Upper lobe of right lung (tissue), 1 donor: ENCODE measurements around the gene MYBBP1A. TPM values are rescaled to one million over a fixed set of nuclear protein-coding genes. Genes with fewer than 3 reads are reported as not detected.
A peak's percentile ranks its signal among the peaks of the same experiment; 100 is the strongest.

Experiments used
- ATAC-seq: fragments of 200-7000 bp; cut with Tn5 transposase; one replicate; pipeline ENCODE4 v1.9.1; 2020; ENCODE audit warnings: mild to moderate bottlenecking, moderate library complexity
- DNase-seq: peaks from one replicate; pipeline ENCODE4 v3.0.0-alpha.2; 2020
- H3K27ac ChIP-seq: fragments of 200-600 bp; one replicate; pipeline ENCODE4 v1.8.0; 2022
- H3K27me3 ChIP-seq: fragments of 200-600 bp; one replicate; pipeline ENCODE4 v1.8.0; 2022; ENCODE audit warnings: mild to moderate bottlenecking
- H3K36me3 ChIP-seq: fragments of 200-600 bp; one replicate; pipeline ENCODE4 v1.8.0; 2022
- H3K4me1 ChIP-seq: fragments of 200-600 bp; one replicate; pipeline ENCODE4 v1.8.0; 2022
- H3K4me3 ChIP-seq: fragments of 200-600 bp; one replicate; pipeline ENCODE4 v1.8.0; 2022; ENCODE audit warnings: mild to moderate bottlenecking
- H3K9me3 ChIP-seq: fragments of 200-600 bp; one replicate; pipeline ENCODE4 v1.8.0; 2022
- intact Hi-C: fragments of 100-400 bp; cut with DNase I; formaldehyde crosslinking; loops from one replicate; pipeline ENCODE4 v1.11.0; 2022
- total RNA-seq: library from RNA; stranded (reverse); fragmentation: NEBNext Ultra II Directional; extraction: Animal tissue kit (Norgen Biotek cat#: 25700); gene quantifications from one replicate; pipeline ENCODE4 v1.2.1, GENCODE V29; 2021
- TF ChIP-seq, protein P1 (sequence below): fragments of 200-600 bp; IDR thresholded peaks from one replicate; pipeline ENCODE4 v1.8.0; 2022; ENCODE audit warnings: antibody characterized with exemption
- donor health status: DM: no; HTN: yes; CAD: no; lungs with severe emphysema.

The MYBBP1A gene
- total RNA-seq, 1 donor from 2014 or later: 46.7 TPM

DNA sequence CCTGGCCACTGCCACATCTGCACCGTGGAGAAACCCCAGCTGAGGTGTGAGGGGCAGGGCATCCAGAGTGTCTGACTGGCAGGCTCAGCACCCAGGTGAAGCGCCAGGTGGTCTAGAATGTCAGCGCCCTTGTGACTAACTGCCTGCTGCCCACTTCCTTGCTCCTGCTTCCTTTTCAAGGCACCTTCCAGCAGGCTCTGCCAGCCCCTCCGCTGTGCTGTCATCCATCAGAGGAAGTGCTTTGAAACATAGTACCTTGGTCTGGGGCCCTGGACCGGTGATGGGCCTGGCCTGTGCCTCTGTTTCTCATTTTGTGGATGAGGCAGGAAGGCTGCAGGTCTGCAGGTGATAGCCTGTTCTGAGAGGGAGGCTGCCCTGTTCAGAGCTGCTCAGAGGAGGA is 51.0 kb downstream of the MYBBP1A start:
- no peaks in the 10 kb centered on the region for H3K36me3 ChIP-seq
- H3K27ac ChIP-seq: peak overlapping the region; percentile 24
- TF ChIP-seq, protein P1, sequence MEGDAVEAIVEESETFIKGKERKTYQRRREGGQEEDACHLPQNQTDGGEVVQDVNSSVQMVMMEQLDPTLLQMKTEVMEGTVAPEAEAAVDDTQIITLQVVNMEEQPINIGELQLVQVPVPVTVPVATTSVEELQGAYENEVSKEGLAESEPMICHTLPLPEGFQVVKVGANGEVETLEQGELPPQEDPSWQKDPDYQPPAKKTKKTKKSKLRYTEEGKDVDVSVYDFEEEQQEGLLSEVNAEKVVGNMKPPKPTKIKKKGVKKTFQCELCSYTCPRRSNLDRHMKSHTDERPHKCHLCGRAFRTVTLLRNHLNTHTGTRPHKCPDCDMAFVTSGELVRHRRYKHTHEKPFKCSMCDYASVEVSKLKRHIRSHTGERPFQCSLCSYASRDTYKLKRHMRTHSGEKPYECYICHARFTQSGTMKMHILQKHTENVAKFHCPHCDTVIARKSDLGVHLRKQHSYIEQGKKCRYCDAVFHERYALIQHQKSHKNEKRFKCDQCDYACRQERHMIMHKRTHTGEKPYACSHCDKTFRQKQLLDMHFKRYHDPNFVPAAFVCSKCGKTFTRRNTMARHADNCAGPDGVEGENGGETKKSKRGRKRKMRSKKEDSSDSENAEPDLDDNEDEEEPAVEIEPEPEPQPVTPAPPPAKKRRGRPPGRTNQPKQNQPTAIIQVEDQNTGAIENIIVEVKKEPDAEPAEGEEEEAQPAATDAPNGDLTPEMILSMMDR: no peak
- no peak for DNase-seq
- H3K9me3 ChIP-seq: no peaks in the 10 kb centered on the region
- intact Hi-C loops: no loop called here
- peaks cover 27% of the 10 kb centered on the region for H3K27me3 ChIP-seq
- ATAC-seq: no peak
- H3K4me3 ChIP-seq: no peak overlapping the region
- H3K4me1 ChIP-seq: peaks cover 71% of the 10 kb centered on the region

DNA sequence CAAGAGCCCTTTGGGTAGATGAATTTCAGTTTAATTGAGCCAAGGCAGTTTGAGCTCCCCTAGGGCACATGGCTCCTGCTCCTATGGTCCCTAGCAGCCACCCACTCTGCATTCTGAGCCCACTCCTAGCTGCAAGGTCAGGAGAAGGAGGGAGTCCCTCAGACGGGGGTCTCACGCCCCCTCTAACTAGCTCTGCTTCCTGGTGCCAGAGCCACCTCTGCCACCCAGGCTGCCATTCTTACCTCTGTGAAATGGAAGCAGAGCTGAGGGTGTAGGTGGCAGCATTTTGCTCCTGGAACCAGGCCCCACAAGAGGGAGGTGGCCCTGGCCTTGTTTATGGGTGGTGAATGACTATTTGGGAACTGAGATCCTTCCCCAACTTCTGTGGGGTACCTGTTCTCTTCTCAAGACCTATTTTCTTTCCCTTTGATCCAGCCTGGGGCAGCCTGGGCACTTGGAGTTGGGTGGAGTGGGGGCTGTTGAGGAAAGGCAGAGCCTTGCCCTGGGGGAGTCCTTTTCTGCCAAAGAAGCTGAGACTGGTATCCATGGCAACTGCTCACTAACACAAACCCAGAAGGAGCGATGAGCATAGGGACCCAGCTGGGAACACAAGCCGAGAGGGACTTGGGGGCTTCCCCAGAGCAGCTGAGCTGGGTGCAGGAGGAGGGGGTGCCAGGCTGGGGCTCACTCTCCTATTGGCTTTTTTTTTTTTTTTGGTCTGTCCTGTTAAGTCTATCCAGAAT is 51.7 kb downstream of the MYBBP1A start:
- ATAC-seq (no peak), DNase-seq (no peak)
- intact Hi-C loops: no loop called here
- Histone ChIP-seq H3K4me3 (no peak overlapping the region), H3K27ac (peak overlapping the region; percentile 24), H3K27me3 (peaks cover 27% of the 10 kb centered on the region), H3K36me3 (no peaks in the 10 kb centered on the region), H3K9me3 (no peaks in the 10 kb centered on the region), H3K4me1 (peaks cover 65% of the 10 kb centered on the region)
- TF ChIP-seq, protein P1: no peak

DNA sequence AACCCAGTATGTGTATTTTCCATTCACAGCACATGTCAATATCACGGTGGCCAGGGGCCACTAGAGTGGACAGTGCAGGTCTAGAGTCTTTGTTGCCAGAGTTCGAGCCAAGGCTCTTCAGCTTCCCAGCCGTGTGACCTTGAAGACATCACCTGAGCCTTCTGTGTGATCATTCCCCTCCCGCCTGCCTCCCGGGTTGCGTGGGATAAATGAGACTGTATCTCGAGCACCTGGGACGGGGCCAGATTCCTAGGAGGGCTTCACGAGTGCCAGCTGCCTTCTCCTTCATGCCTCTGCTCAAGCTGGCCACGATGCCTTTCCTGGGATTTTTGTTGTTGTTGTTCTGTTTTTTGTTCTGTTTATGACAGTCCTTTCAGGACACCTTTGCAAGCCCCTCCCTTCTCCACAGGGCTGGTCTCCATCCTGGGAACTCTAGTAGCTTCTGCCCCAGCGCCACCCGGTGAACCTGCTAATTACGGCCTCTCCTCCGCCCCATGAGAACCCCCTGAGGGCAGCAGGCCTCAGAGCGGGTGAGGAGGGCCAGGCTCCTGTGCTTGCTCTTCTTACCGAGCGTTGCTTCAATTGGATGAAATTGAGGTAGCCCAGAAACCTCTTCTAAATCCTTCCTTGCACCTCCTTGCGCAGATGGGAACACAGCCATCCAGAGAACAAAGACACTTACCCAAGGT is 52.6 kb downstream of the MYBBP1A start:
- Histone ChIP-seq H3K4me1 (peaks cover 63% of the 10 kb centered on the region), H3K9me3 (no peaks in the 10 kb centered on the region), H3K4me3 (no peak overlapping the region), H3K27me3 (peaks cover 27% of the 10 kb centered on the region), H3K36me3 (no peaks in the 10 kb centered on the region), H3K27ac (no peak overlapping the region)
- ATAC-seq (no peak), DNase-seq (no peak)
- intact Hi-C loops: no loop called here
- TF ChIP-seq, protein P1: no peak

DNA sequence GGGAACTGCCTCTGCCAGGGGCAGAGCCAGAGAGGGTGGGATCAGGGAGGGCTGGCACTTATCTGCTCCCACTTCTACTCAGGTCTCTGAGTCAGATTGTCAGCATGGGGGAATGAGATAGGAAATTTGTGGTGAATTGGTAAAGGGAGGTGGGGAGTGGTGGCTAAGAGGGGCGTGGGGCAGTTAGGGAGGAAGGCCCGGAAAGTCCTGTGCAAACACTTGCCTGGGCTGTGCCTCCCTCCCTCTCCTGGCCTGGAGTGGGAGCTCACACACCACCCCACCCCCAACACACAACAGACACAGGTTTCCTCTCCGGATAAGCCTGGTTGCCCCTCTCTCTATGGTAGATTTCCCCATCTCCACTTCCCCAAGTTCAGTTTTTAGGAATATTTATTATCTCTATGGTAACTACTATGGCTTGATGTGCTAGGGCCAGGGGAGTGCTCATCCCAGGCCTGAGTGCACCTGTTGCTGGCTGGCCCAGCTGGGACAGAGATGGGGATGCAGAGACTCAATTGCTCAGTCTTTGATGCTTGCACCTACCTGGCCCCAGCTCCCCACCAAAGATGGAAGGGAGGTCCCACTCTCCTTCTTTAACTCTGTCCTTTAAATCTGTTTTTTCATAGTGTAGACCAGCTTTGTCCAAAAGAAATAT is 53.8 kb downstream of the MYBBP1A start:
- H3K4me3 ChIP-seq: peak overlapping the region; percentile 55
- H3K27ac ChIP-seq: peak overlapping the region; percentile 31
- intact Hi-C loops: no loop called here
- H3K9me3 ChIP-seq: no peaks in the 10 kb centered on the region
- peaks cover 27% of the 10 kb centered on the region for H3K27me3 ChIP-seq
- TF ChIP-seq, protein P1: no peak
- peaks cover 57% of the 10 kb centered on the region for H3K4me1 ChIP-seq
- DNase-seq: no peak
- H3K36me3 ChIP-seq: no peaks in the 10 kb centered on the region
- ATAC-seq: peak; percentile 37

DNA sequence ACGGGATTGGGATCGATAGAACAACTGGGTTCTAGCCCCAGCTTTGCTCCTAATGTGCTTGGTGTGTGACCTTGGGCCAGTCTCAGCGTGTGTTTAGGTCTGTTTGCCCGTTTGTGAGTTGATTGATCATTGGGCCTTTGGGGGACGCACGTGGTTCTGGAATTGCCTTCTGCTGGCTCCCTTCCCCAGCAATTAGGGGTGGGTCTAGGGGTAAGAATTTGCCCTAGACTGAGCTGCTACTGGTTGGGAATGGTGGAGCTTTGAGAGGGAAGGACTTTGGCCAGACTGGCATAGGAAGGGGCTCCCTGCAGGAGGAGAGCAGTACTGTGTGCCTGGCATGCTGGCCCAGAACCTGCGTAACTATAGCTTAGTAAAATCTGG is 55.0 kb downstream of the MYBBP1A start:
- H3K4me1 ChIP-seq: peaks cover 44% of the 10 kb centered on the region
- TF ChIP-seq, protein P1: no peak
- peak overlapping the region; percentile 55 for H3K4me3 ChIP-seq
- no peaks in the 10 kb centered on the region for H3K36me3 ChIP-seq
- H3K27me3 ChIP-seq: peaks cover 27% of the 10 kb centered on the region
- DNase-seq (no peak), ATAC-seq (no peak)
- no peaks in the 10 kb centered on the region for H3K9me3 ChIP-seq
- peak overlapping the region; percentile 31 for H3K27ac ChIP-seq
- intact Hi-C loops: no loop called here
